ENCODE results near the gene GATA1. TPM values are rescaled to one million over a fixed set of nuclear protein-coding genes. Genes with fewer than 3 reads are reported as not detected.

The GATA1 gene
- total RNA-seq, 2 experiments from 2014 or later, result not detected

DNA sequence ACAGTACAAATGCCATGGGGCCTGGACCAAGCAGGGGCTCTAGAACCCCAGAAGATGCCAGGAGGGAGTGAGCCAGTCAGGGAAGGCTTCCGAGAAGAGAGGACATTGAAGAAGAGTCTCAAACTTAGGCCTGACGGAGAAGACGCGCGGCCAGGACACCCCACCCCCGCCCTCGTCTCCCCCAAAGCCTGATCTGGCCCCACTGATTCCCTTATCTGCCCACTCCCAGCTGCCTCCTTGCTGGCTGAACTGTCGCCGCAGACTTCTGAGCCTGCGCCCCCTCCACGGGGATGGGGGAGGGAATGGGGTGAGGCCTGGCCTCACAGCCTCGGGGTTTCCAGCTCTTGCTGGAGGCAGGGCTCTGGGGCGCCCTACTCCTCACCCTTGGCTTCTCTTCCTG, 3.6 kb upstream of the GATA1 start:
- no peaks in the 10 kb centered on the region for H3K4me1 Mint-ChIP-seq (ENCODE audit: low read depth)

DNA sequence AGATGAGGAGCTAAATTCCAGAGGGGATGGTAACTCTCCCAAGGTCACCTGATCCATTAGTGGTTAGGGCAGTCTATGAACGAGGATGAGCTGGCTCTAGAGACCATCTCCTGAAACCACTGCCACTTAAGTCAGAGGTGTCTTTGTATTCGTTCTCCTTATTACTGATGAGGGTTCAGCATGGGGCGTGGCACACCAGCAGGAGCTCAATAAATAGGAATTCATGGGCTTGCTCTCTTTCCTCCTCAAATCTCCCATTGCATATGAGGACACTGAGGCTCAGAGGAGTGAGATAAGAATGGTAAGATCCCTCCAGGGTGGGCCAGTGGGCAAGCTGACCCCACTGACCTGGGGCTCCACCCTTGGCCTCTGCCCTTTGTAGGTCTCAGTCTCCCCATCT, 1.7 kb upstream of the GATA1 start:
- no peaks in the 10 kb centered on the region for H3K27me3 Mint-ChIP-seq
- POLR2A ChIA-PET, result no interaction called here

More for the DNA sequence above, 3.6 kb upstream of the GATA1 start:
- POLR2A ChIA-PET, result no interaction called here
- Mint-ChIP-seq H3K36me3 (ENCODE audit: low read depth) (no peaks in the 10 kb centered on the region), H3K4me3 (no peak overlapping the region), H3K9me3 (no peaks in the 10 kb centered on the region), H3K27me3 (no peaks in the 10 kb centered on the region), H3K27ac (no peak overlapping the region)
- ATAC-seq, result no peak
- TF ChIP-seq, protein P1, sequence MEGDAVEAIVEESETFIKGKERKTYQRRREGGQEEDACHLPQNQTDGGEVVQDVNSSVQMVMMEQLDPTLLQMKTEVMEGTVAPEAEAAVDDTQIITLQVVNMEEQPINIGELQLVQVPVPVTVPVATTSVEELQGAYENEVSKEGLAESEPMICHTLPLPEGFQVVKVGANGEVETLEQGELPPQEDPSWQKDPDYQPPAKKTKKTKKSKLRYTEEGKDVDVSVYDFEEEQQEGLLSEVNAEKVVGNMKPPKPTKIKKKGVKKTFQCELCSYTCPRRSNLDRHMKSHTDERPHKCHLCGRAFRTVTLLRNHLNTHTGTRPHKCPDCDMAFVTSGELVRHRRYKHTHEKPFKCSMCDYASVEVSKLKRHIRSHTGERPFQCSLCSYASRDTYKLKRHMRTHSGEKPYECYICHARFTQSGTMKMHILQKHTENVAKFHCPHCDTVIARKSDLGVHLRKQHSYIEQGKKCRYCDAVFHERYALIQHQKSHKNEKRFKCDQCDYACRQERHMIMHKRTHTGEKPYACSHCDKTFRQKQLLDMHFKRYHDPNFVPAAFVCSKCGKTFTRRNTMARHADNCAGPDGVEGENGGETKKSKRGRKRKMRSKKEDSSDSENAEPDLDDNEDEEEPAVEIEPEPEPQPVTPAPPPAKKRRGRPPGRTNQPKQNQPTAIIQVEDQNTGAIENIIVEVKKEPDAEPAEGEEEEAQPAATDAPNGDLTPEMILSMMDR (IDR thresholded peaks at IDR 0.05), result no peak
- DNase-seq, result no peak
- intact Hi-C loops (cut with micrococcal nuclease), result no loop called here
- CTCF ChIA-PET, result no interaction called here

GRCh38 chrX:48785186-48785539, 1.2 kb upstream of the GATA1 start:
- ATAC-seq, result no peak
- TF ChIP-seq, protein P1 (IDR thresholded peaks at IDR 0.05), result no peak
- ChIA-PET CTCF (no interaction called here), POLR2A (no interaction called here)
- Mint-ChIP-seq H3K36me3 (ENCODE audit: low read depth) (no peaks in the 10 kb centered on the region), H3K27ac (no peak overlapping the region), H3K4me3 (no peak overlapping the region), H3K9me3 (no peaks in the 10 kb centered on the region), H3K4me1 (ENCODE audit: low read depth) (peaks cover 11% of the 10 kb centered on the region), H3K27me3 (no peaks in the 10 kb centered on the region)
- no peak for DNase-seq
- intact Hi-C loops (cut with micrococcal nuclease), result no loop called here

More for the DNA sequence above, 1.7 kb upstream of the GATA1 start:
- H3K27ac Mint-ChIP-seq, result no peak overlapping the region
- H3K4me3 Mint-ChIP-seq, result no peak overlapping the region
- DNase-seq, result no peak
- H3K9me3 Mint-ChIP-seq, result no peaks in the 10 kb centered on the region
- H3K36me3 Mint-ChIP-seq (ENCODE audit: low read depth), result no peaks in the 10 kb centered on the region
- H3K4me1 Mint-ChIP-seq (ENCODE audit: low read depth), result peaks cover 9% of the 10 kb centered on the region
- CTCF ChIA-PET, result no interaction called here
- TF ChIP-seq, protein P1 (IDR thresholded peaks at IDR 0.05), result no peak
- ATAC-seq, result no peak
- intact Hi-C loops (cut with micrococcal nuclease), result no loop called here

- DNase-seq, result no peak
- H3K27me3 Mint-ChIP-seq, result no peaks in the 10 kb centered on the region
- POLR2A ChIA-PET, result no interaction called here
- H3K4me1 Mint-ChIP-seq (ENCODE audit: low read depth), result peaks cover 11% of the 10 kb centered on the region
- no peak overlapping the region for H3K4me3 Mint-ChIP-seq
- no peak overlapping the region for H3K27ac Mint-ChIP-seq
- no peak for ATAC-seq
- CTCF ChIA-PET, result no interaction called here
- intact Hi-C loops (cut with micrococcal nuclease), result no loop called here
- no peaks in the 10 kb centered on the region for H3K9me3 Mint-ChIP-seq
- TF ChIP-seq, protein P1 (IDR thresholded peaks at IDR 0.05), result no peak
- H3K36me3 Mint-ChIP-seq (ENCODE audit: low read depth), result no peaks in the 10 kb centered on the region
These were observed 713 bp upstream of the GATA1 start for GRCh38 chrX:48785540-48786214.

DNA sequence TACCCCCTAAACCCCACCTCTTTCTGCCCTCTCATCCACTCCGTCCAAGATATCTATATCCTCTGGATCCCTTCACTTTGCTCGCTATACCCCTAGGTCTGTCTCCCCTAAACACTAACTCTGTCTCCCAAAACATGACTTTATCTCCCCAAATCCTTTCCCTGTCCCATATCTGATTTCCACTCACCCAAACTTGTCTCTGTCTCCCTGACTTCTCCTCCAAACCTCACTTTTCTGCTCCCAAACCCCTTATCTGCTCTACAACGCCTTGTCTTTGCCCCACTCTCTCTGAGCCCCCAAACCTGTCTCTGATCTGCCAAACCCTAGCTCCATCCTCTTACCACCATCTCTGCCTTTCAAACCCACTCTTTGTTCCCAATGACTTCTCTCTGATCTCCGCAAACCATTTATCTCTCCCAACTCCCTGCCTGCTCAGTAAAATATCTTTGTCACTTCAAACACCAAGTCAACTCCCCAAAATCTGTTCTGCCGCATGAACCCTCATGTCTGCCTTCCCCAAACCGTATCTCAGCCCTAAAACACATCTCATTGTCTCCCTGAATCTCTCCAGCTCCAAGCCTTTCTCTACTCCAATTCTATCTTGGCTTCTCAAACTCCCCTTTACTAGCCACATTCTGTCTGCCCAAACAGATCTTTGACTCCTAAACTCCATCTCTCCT, 575 bp downstream of the GATA1 start:
- ATAC-seq (no peak), DNase-seq (no peak)
- no peak overlapping the region for H3K27ac Mint-ChIP-seq
- TF ChIP-seq, protein P1 (IDR thresholded peaks at IDR 0.05), result no peak
- no peaks in the 10 kb centered on the region for H3K9me3 Mint-ChIP-seq
- peaks cover 11% of the 10 kb centered on the region for H3K4me1 Mint-ChIP-seq (ENCODE audit: low read depth)
- intact Hi-C loops (cut with micrococcal nuclease), result no loop called here
- no peak overlapping the region for H3K4me3 Mint-ChIP-seq
- ChIA-PET POLR2A (no interaction called here), CTCF (no interaction called here)
- no peaks in the 10 kb centered on the region for H3K27me3 Mint-ChIP-seq
- H3K36me3 Mint-ChIP-seq (ENCODE audit: low read depth), result no peaks in the 10 kb centered on the region

Measured in activated CD8-positive, alpha-beta T cell treated with anti-CD3 and anti-CD28 coated beads for 36 hours (primary cell).